ENCODE measurements around the gene GPHA2.
A peak's percentile ranks its signal among the peaks of the same experiment; 100 is the strongest.

The GPHA2 gene

GRCh38 chr11:64898076-64898445 lies 37.6 kb downstream of the GPHA2 start:
- no peaks in the 10 kb centered on the region for H3K27me3 ChIP-seq (ENCODE audit: control insufficient read depth in 3 of 3, insufficient read depth in 3 of 3, low read depth in 1 of 3, low read length in 3 of 3)
- no peak overlapping the region for H3K14ac ChIP-seq (ENCODE audit: low read length)
- no peak overlapping the region for H2BK120ac ChIP-seq (ENCODE audit: low read depth, low read length)
- no peaks in the 10 kb centered on the region for H3K9me3 ChIP-seq (replicated peaks in 1 of 2; ENCODE audit: control insufficient read depth in 2 of 2, insufficient read depth in 1 of 2, low read depth in 1 of 2, low read length in 2 of 2)
- no peak overlapping the region for H4K91ac ChIP-seq (ENCODE audit: low read depth, low read length, poor library complexity)
- no peak overlapping the region for H3K27ac ChIP-seq (replicated peaks; ENCODE audit: low read length)
- H3K18ac ChIP-seq (ENCODE audit: low read length) = no peak overlapping the region
- no peak overlapping the region for H3K4me2 ChIP-seq (ENCODE audit: insufficient read depth, low read length, poor library complexity, severe bottlenecking)
- no peak overlapping the region for H2AK5ac ChIP-seq (ENCODE audit: low read depth, low read length)
- H3K9ac ChIP-seq (ENCODE audit: low read depth, low read length, poor library complexity) = no peak overlapping the region
- H2BK5ac ChIP-seq (ENCODE audit: low read length) = no peak overlapping the region
- no peak overlapping the region for H2BK12ac ChIP-seq (ENCODE audit: low read length)
- H2AFZ ChIP-seq (ENCODE audit: low read length) = no peak overlapping the region
- H3K36me3 ChIP-seq (replicated peaks in 1 of 2; ENCODE audit: control insufficient read depth in 2 of 2, insufficient read depth in 2 of 2, low read length in 2 of 2) = peaks cover 19 to 23% of the 10 kb centered on the region in 2 donors
- whole genome bisulfite sequencing, 2 donors (ENCODE audit: extremely low coverage in 2 of 2, insufficient read length in 2 of 2, insufficient replicate concordance in 1 of 2) = no CpG with 5 or more reads among the region's 9 CpGs
- H3K4me3 ChIP-seq (ENCODE audit: low read length in 2 of 2) = no peak overlapping the region
- H4K8ac ChIP-seq (ENCODE audit: low read depth, low read length) = no peak overlapping the region
- peak overlapping the region; percentile 73 for H3K23ac ChIP-seq (ENCODE audit: low read depth, low read length, poor library complexity)
- H3K4me1 ChIP-seq (ENCODE audit: control insufficient read depth in 2 of 2, insufficient read depth in 1 of 2, low read depth in 1 of 2, low read length in 2 of 2) = peaks cover 0 to 2% of the 10 kb centered on the region in 2 donors
- no peak overlapping the region for H2BK15ac ChIP-seq (ENCODE audit: low read length)
- no peak for DNase-seq (ENCODE audit: low spot score)
- H3K79me1 ChIP-seq (ENCODE audit: low read depth, low read length) = peaks cover 1% of the 10 kb centered on the region
- no peak overlapping the region for H3K4ac ChIP-seq (ENCODE audit: low read length)

- no CpG with 5 or more reads among the region's 19 CpGs for WGBS, 2 donors (ENCODE audit: extremely low coverage in 2 of 2, insufficient read length in 2 of 2, insufficient replicate concordance in 1 of 2)
- H3K9me3 ChIP-seq (replicated peaks in 1 of 2; ENCODE audit: control insufficient read depth in 2 of 2, insufficient read depth in 1 of 2, low read depth in 1 of 2, low read length in 2 of 2) = no peaks in the 10 kb centered on the region
These were observed 38.2 kb downstream of the GPHA2 start for GRCh38 chr11:64897381-64898075.

GRCh38 chr11:64896448-64897022 lies 39.2 kb downstream of the GPHA2 start:
- H3K9ac ChIP-seq (ENCODE audit: low read depth, low read length, poor library complexity) = no peak overlapping the region
- no peak overlapping the region for H3K27ac ChIP-seq (replicated peaks; ENCODE audit: low read length)
- peaks cover 12 to 14% of the 10 kb centered on the region in 2 donors for H3K36me3 ChIP-seq (replicated peaks in 1 of 2; ENCODE audit: control insufficient read depth in 2 of 2, insufficient read depth in 2 of 2, low read length in 2 of 2)
- peaks cover 1% of the 10 kb centered on the region for H3K79me1 ChIP-seq (ENCODE audit: low read depth, low read length)
- no peak overlapping the region for H3K18ac ChIP-seq (ENCODE audit: low read length)
- no peak overlapping the region for H2BK15ac ChIP-seq (ENCODE audit: low read length)
- no peak overlapping the region for H2AK5ac ChIP-seq (ENCODE audit: low read depth, low read length)
- no peak overlapping the region for H3K4me2 ChIP-seq (ENCODE audit: insufficient read depth, low read length, poor library complexity, severe bottlenecking)
- H3K23ac ChIP-seq (ENCODE audit: low read depth, low read length, poor library complexity) = peak overlapping the region; percentile 20
- H2BK120ac ChIP-seq (ENCODE audit: low read depth, low read length) = no peak overlapping the region
- no CpG with 5 or more reads among the region's 14 CpGs for WGBS, 2 donors (ENCODE audit: extremely low coverage in 2 of 2, insufficient read length in 2 of 2, insufficient replicate concordance in 1 of 2)
- H3K4ac ChIP-seq (ENCODE audit: low read length) = no peak overlapping the region
- H3K9me3 ChIP-seq (replicated peaks in 1 of 2; ENCODE audit: control insufficient read depth in 2 of 2, insufficient read depth in 1 of 2, low read depth in 1 of 2, low read length in 2 of 2) = no peaks in the 10 kb centered on the region
- no peak overlapping the region for H4K8ac ChIP-seq (ENCODE audit: low read depth, low read length)
- H3K27me3 ChIP-seq (ENCODE audit: control insufficient read depth in 3 of 3, insufficient read depth in 3 of 3, low read depth in 1 of 3, low read length in 3 of 3) = no peaks in the 10 kb centered on the region
- DNase-seq (ENCODE audit: low spot score) = no peak
- no peak overlapping the region for H2BK5ac ChIP-seq (ENCODE audit: low read length)
- H2AFZ ChIP-seq (ENCODE audit: low read length) = no peak overlapping the region
- no peak overlapping the region for H2BK12ac ChIP-seq (ENCODE audit: low read length)
- H4K91ac ChIP-seq (ENCODE audit: low read depth, low read length, poor library complexity) = no peak overlapping the region
- H3K14ac ChIP-seq (ENCODE audit: low read length) = no peak overlapping the region
- H3K4me1 ChIP-seq (ENCODE audit: control insufficient read depth in 2 of 2, insufficient read depth in 1 of 2, low read depth in 1 of 2, low read length in 2 of 2) = peaks cover 0 to 2% of the 10 kb centered on the region in 2 donors
- H3K4me3 ChIP-seq (ENCODE audit: low read length in 2 of 2) = no peak overlapping the region

More at GRCh38 chr11:64897381-64898075, 38.2 kb downstream of the GPHA2 start:
- peak overlapping the region; percentile 22 for H2BK12ac ChIP-seq (ENCODE audit: low read length)
- H2AK5ac ChIP-seq (ENCODE audit: low read depth, low read length) = no peak overlapping the region
- no peak overlapping the region for H2BK120ac ChIP-seq (ENCODE audit: low read depth, low read length)
- H3K79me1 ChIP-seq (ENCODE audit: low read depth, low read length) = peaks cover 1% of the 10 kb centered on the region
- no peak for DNase-seq (ENCODE audit: low spot score)
- H4K8ac ChIP-seq (ENCODE audit: low read depth, low read length) = no peak overlapping the region
- H3K4me1 ChIP-seq (ENCODE audit: control insufficient read depth in 2 of 2, insufficient read depth in 1 of 2, low read depth in 1 of 2, low read length in 2 of 2) = peaks cover 0 to 2% of the 10 kb centered on the region in 2 donors
- H3K14ac ChIP-seq (ENCODE audit: low read length) = no peak overlapping the region
- no peak overlapping the region for H3K4ac ChIP-seq (ENCODE audit: low read length)
- no peak overlapping the region for H4K91ac ChIP-seq (ENCODE audit: low read depth, low read length, poor library complexity)
- H3K9ac ChIP-seq (ENCODE audit: low read depth, low read length, poor library complexity) = no peak overlapping the region
- no peak overlapping the region for H3K4me3 ChIP-seq (ENCODE audit: low read length in 2 of 2)
- no peak overlapping the region for H3K18ac ChIP-seq (ENCODE audit: low read length)
- no peak overlapping the region for H3K23ac ChIP-seq (ENCODE audit: low read depth, low read length, poor library complexity)
- no peak overlapping the region for H3K27ac ChIP-seq (replicated peaks; ENCODE audit: low read length)
- H3K27me3 ChIP-seq (ENCODE audit: control insufficient read depth in 3 of 3, insufficient read depth in 3 of 3, low read depth in 1 of 3, low read length in 3 of 3) = no peaks in the 10 kb centered on the region
- no peak overlapping the region for H2BK5ac ChIP-seq (ENCODE audit: low read length)
- no peak overlapping the region for H2AFZ ChIP-seq (ENCODE audit: low read length)
- no peak overlapping the region for H3K4me2 ChIP-seq (ENCODE audit: insufficient read depth, low read length, poor library complexity, severe bottlenecking)
- no peak overlapping the region for H2BK15ac ChIP-seq (ENCODE audit: low read length)
- H3K36me3 ChIP-seq (replicated peaks in 1 of 2; ENCODE audit: control insufficient read depth in 2 of 2, insufficient read depth in 2 of 2, low read length in 2 of 2) = peaks cover 17 to 19% of the 10 kb centered on the region in 2 donors

GRCh38 chr11:64894812-64895452 lies 40.8 kb downstream of the GPHA2 start:
- no peak overlapping the region for H4K8ac ChIP-seq (ENCODE audit: low read depth, low read length)
- H2AK5ac ChIP-seq (ENCODE audit: low read depth, low read length) = no peak overlapping the region
- no peak overlapping the region for H2AFZ ChIP-seq (ENCODE audit: low read length)
- H4K91ac ChIP-seq (ENCODE audit: low read depth, low read length, poor library complexity) = no peak overlapping the region
- H3K23ac ChIP-seq (ENCODE audit: low read depth, low read length, poor library complexity) = no peak overlapping the region
- no peak overlapping the region for H3K18ac ChIP-seq (ENCODE audit: low read length)
- no peak overlapping the region for H2BK12ac ChIP-seq (ENCODE audit: low read length)
- peaks cover 1% of the 10 kb centered on the region for H3K79me1 ChIP-seq (ENCODE audit: low read depth, low read length)
- H3K4me3 ChIP-seq (ENCODE audit: low read length in 2 of 2) = no peak overlapping the region
- no peak overlapping the region for H3K4ac ChIP-seq (ENCODE audit: low read length)
- H3K36me3 ChIP-seq (replicated peaks in 1 of 2; ENCODE audit: control insufficient read depth in 2 of 2, insufficient read depth in 2 of 2, low read length in 2 of 2) = peaks cover 8% of the 10 kb centered on the region in 2 donors
- no peak overlapping the region for H2BK15ac ChIP-seq (ENCODE audit: low read length)
- H3K9me3 ChIP-seq (replicated peaks in 1 of 2; ENCODE audit: control insufficient read depth in 2 of 2, insufficient read depth in 1 of 2, low read depth in 1 of 2, low read length in 2 of 2) = no peaks in the 10 kb centered on the region
- no peak overlapping the region for H3K4me2 ChIP-seq (ENCODE audit: insufficient read depth, low read length, poor library complexity, severe bottlenecking)
- no peaks in the 10 kb centered on the region for H3K27me3 ChIP-seq (ENCODE audit: control insufficient read depth in 3 of 3, insufficient read depth in 3 of 3, low read depth in 1 of 3, low read length in 3 of 3)
- H3K14ac ChIP-seq (ENCODE audit: low read length) = peak overlapping the region; percentile 38
- H3K9ac ChIP-seq (ENCODE audit: low read depth, low read length, poor library complexity) = peak overlapping the region; percentile 84
- no peak overlapping the region for H3K27ac ChIP-seq (replicated peaks; ENCODE audit: low read length)
- WGBS, 2 donors (ENCODE audit: extremely low coverage in 2 of 2, insufficient read length in 2 of 2, insufficient replicate concordance in 1 of 2) = no CpG with 5 or more reads among the region's 39 CpGs
- no peak for DNase-seq (ENCODE audit: low spot score)
- H3K4me1 ChIP-seq (ENCODE audit: control insufficient read depth in 2 of 2, insufficient read depth in 1 of 2, low read depth in 1 of 2, low read length in 2 of 2) = peaks cover 0 to 2% of the 10 kb centered on the region in 2 donors
- no peak overlapping the region for H2BK120ac ChIP-seq (ENCODE audit: low read depth, low read length)
- H2BK5ac ChIP-seq (ENCODE audit: low read length) = no peak overlapping the region
